GM19240 (cell line): Measurements from ENCODE around the gene ZNF621.
"Not testable (repeated sequence)": the region's sequence is repeated elsewhere in the genome, so short reads cannot be mapped to it uniquely, and the experiment has no call there.

Source experiments
- DNase-seq: peaks from one replicate; pipeline ENCODE4 v3.0.0; 2011; ENCODE audit warnings: low spot score; ENCODE audit not compliant: insufficient read length

ZNF621 gene

DNA sequence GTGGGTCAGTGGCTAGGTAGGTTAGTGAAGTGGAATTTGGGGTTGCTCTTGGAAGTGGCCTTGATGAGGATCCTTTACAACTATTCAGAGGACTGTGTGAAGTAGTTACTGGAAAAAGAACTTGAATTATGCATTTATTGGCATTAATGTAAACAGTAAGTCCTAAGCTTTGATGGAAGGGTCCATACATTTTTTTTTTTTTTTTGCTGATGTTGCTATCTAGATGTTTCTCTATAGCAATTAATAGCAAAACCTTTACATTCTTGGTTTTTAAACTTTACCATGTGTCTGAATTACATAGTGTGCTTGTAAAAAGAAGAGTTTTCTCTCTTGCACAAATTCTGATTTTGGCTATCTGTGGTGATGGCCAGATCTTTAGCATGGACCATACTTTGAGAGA is 9.5 kb downstream of the ZNF621 start:
- no peak for DNase-seq

DNA sequence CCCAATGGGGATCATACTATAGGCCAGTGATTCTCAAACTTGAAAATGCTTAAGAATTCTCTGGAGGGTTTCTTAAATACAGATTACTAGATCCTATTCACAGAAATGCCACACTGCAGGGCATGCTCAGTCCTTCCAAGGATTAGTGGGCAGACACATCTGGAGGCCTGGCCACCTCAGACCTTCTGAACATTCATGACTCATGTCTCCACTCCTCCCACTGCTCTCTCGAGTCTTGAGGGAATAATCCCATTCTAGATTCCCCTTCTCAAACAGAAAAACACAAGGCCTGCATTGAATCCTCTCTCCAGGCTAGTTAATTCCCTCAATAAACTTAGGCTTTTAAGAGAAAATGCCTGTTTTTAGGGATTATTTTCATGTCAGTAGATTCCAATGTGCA is 22.1 kb downstream of the ZNF621 start:
- DNase-seq = no peak

DNA sequence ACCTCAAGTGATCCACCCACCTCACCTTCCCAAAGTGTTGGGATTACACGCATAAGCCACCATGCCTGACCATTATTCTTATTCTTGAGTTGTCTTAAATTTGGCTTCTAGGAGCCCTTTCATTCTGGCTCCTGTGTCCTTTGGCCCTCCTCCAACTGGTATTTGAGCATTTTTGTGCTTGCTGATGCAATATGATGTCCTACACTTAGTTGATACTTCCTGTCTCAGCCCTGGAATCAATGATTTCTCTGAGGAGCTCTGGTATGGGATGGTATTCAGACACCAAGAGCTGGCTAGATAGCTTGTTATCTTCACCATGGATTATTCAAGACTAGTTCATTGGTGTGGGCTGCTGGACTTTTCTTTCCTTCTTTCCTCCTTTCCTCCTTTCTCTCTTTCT is 25.4 kb downstream of the ZNF621 start:
- no peak for DNase-seq

DNA sequence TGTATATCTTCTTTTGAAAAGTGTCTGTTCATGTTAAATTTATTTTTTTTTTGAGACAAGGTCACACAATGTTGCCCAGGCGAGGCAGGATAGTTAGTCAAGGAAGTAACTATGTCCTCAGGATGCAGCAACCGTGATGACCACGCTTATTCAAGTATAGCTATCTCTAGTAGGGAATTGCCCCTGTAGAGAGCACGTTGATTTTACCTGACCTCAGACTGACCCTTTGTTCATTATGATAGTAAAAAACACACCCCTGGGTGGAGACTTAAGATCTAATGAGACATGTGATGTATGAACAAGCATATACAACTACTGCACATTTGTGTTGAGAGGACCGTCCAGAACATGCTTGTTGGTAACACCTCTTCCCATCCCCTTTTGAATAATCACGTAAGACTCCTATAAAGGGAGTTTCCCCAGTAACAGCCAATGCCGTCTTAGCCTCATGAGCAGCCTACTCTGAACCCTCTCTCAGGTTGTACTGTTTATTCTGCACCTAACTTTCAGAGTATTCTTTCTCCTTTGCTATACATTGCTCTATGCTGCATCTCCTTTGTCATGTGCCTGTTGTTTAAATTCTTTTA is 32.9 kb downstream of the ZNF621 start:
- no peak for DNase-seq

DNA sequence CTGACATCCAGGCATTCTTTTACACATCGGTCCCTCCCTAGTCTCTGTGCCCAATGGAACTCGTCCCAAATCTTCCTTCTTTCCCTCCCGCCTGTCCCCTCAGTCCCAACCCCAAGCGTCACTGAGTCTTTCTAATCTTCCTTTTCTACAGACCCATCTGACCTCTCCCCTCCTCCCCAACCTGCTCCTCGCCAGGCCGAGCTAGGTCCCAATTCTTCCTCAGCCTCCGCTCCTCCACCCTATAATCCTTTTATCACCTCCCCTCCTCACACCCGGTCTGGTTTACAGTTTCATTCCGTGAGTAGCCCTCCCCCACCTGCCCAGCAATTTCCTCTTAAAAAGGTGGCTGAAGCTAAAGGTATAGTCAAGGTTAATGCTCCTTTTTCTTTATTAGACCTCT is 37.7 kb downstream of the ZNF621 start:
- not testable (repeated sequence) for DNase-seq

DNA sequence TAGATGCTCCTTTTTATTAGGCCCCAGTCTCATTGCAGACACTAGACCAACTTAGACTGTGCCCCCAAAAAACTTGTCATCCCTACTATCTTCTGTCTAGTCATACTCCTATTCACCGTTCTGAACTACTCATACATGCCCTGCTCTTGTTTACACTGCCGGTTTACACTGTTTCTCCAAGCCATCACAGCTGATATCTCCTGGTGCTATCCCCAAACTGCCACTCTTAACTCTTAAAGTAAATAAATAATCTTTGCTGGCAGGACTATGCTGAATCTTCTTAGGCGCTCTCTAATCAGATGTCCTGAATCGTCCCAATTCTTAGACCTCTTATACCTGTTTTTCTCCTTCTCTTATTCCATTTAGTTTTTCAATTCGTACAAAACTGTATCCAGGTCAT is 40.9 kb downstream of the ZNF621 start:
- DNase-seq = not testable (repeated sequence)

DNA sequence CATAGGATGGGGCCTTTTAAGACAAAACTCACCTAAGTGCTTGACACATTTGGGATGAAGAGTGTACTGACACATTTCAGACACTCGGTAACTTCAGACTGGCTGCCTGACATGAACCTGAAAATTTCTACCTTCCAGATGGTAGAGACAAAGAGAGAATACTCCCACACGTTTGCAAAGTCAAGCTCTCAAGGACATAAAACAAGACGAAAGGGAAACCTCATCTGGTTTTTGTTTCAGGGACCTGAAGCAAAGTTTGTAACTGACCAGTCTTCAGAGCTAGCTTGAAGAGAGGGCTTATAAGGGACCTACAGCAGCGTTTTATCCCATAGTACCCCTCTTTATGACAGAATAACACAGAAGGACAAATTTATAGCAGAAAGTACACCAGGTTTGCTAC is 41.9 kb downstream of the ZNF621 start:
- DNase-seq = no peak

DNA sequence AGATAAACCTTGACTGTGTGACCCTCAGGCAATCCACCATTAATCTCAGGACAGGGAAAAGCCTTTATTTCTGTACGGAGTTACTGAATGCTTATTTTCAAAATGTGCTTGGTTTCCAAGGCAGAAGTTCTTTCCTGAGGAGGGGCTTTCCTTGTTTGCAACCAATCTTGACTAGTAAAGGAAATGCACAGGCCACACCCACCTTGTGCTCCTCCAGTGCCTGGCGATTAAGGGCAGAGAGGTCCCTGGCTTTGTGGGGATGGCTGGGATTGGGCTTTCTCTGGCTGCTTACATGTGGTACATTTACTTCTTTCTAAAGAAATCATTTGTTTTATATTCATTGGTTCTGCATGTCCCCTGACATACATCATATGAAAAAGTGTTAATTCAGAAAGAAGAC is 47.8 kb downstream of the ZNF621 start:
- no peak for DNase-seq

DNA sequence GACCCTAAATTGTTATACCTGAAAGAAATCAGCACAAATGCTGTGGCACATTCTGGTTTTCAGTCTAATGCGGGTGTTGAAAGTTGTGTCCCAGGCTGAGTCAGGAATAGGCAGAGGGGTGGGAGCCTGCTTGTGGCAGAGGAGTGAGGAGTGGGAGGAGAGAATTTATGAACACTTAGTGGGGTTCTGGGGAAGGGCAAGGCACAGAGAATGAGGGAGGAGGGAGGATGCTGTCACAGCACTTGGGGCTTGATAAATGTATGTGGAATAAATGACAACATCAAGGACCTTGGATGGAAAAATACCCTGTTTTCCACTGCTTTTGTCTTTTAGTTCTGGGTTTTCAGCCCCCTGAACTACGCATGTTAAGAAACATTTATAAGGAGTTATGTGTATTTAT is 49.3 kb downstream of the ZNF621 start:
- no peak for DNase-seq

DNA sequence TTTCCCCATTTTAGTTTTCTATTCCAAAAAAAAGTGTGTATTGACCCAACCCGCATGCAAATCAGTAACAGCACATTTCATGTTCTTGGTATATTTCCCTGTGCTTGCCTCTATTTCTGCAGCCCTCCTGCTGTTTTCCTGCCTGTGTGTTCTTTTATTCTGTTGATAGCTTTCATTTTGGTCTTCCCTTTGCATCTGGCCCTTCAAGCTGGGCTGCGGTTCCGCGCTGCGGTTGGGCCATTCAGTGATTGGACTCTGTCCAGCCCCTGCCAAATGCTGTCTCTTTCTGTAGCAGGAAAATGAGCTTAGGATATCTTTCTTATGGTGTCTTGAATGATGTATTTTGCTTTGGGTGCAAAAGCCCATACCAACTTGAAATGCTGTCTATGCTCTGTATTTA is 49.9 kb downstream of the ZNF621 start:
- DNase-seq = no peak

DNA sequence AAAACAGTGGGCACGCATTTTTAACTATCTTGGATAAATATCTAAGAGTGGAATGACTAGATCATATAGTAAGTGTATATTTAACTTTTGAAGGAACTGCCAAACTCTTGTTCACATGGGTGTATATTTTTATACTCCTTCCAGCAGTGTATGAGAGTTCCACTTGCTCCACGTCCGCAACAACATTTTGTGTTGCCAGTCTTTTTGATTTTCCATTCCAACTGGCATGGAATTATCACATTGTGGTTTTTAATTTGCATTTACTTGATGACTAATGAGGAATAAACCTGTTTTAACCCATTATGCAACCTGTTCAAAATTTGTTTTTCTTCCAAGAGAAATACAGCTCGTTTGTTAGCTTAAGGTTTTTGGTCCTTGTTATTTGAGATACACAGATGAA is 51.6 kb downstream of the ZNF621 start:
- DNase-seq = no peak

DNA sequence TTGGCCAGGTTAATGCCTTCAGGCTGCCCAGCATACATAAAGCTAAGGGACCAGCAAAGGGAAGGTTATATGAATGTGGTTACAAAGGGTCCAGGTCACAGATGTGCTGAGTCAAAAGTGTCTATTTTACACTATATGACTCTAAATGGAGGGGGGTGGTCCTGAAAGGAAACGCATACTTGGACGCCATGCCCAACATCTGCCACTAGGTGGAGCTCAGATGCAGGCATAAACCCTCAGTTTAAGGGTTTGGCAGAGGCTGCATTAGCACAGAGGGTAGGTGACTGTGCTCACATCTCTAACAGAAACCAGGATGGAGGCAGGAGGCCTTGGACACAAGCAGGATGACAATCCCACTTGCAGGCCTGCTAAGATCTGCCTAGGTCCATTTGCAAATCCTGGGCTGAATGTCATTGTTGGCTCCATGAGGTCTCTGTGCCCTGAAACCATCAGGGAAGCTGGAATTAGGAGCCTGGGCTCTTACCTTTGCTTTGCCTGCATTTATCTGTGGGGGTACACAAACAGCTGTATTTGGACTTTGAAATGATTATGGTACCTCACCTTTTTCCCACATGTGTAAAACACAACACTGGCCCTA is 55.8 kb downstream of the ZNF621 start:
- DNase-seq = peak; percentile 47

DNA sequence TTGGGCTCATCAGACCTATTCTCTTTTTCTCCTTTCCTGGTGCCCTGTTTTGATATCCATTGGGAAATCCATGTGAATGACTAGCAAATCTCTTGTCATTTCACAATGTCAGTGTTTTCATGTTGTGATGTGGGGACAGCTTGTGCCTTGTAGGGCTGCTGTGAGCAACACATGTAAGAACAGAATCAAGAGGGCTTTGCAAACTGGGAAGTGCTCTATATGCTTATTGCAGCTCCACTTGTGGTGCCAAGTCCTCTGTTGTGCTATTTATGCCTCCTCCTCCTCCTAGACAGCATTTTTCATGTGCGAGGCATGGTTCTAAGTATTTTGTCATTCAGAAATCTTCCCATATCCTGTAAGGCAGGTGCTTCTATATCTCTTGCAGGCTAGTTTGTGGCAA is 56.4 kb downstream of the ZNF621 start:
- no peak for DNase-seq

DNA sequence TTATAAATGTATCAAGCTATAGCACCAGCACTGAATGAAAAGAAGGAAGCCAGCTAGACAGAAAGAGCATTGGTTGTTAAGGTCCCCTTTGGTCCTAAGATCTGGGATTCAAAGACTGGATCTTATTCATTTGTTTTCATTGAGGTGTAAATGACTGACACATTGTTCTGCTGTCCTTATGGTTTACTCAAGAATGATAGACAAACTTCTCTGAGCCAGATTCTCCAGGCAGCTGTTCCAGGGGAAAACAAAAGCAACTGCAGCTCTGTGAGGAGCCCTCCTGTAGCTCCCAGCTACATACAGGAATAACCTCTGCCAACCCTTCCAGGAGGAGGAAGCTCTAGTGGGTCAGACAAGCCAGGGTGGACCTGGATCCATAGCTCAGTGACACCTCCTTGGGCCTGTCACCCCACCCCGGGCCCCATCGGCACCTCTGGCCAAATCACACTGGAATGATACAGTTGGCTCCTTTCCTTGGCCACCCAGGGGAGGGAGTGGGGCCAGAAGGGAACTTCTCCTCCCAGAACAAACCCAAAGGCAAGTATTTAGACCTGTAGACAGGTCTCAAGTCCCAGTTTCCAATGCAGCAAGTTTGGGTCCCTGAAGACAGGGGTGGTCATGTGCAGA is 57.8 kb downstream of the ZNF621 start:
- no peak for DNase-seq

DNA sequence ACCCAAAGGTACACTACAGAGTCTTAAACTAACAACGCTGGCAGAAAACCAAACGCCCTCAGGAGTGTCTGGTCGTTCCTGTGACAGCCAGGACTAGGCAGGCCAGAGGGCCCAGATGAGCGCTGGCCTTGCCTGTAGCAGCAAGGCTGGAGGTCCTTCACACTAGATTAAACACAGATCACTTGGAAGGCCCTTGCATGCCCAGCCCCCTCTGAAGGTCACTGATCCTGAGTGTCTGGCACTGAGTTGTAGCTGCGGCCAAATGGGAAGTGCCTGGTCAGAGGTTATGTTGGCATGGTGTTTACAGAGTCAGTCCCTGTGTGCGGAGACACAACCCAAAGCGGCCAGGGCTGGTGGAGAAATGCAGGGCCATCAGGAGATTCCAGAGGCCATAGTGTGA is 58.9 kb downstream of the ZNF621 start:
- no peak for DNase-seq

DNA sequence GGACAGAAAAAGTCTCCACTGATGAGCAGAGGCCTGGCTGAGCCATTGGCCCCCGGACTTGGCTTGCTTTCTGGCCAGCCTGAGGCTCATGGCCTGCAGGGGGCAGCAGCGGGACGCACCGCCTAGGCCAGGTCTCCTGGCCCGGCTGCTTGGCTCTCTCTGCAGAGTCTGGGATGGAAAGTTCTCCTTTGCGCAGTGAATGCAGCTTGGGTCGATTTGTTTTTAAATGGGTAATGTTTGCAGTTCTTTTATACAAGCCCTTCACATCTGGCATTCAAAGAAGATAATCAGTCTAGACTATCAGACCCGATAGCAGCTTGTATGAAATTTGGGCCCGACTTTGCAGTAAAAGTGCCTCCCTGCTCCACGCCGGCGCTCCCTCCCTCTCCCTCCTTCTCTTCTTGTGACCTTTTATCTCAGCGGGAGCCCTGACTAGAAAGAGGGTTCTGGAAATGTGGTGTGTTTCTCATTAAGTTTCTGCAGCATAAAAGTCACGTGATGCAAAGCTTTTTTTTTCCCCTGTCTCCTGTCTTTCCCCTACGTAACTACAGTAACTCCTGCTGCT is 59.9 kb downstream of the ZNF621 start:
- DNase-seq = peak; percentile 27

DNA sequence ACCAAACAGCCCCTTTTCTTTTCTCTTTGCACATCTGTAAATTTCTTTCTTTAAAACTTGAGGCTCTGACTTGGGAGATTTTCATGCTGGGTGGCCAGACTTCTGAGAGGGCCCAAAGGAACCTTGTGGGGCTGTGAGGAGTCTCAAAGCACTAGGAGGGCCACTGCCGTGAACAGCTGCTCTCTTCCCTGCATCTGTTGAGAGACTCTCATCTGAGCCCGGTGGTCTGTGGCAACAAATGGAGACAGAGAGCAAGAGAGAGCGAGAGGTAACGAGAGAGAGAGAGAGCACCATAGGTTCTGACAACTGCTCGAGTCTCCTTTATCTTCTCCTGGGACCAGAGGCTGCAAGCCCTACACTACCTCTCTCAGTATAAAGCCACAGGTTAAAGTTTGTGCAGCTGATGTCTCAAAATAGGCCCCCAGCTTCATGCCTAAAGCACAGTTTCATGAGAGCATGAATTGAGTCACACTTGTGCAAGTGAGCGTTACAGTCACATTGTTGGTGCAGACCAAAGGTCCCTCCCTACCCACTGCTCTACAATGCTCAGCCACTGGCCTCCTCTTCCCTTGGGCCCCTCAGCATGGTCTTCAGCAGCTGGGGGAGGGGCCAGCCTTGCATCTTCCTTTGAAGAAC is 60.7 kb downstream of the ZNF621 start:
- DNase-seq = no peak

DNA sequence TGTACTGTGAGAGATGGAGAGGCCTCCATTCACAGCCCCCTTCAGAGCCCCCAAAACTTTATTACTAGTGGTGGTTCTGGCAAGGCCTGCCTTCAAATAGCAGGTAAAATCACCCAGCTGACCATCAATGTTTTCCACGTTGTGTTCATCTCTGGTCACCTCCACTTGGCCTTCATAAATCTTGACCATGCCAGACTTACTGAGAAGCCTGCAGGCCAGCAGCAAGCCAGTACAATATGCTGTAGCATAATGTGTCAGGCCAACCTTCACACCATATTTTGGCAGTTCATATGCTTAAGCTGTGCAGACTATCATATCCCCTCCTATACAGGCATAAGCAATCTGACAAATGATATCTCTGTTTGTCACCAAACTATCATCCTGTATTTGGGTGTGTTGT is 62.1 kb downstream of the ZNF621 start:
- no peak for DNase-seq

DNA sequence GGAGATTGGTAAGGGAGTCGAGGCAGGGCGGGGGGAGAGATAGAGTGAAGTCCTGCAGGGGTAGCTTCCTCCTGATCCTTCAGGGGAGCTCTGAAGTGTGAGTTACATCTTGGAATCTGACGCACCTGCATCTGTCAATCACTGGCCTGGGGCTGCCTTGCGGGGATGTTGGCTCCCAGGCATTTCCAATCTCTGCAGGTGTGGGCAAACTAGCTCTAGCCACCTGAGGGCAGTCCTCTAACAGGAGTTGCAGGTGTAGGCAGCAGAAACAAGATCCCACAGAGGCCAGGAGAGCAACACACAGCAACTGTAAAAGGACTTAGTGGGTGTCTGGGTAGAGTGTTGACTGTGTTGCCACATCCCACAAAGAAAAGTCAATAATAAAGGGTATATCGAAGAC is 63.6 kb downstream of the ZNF621 start:
- DNase-seq = no peak
